Endothelial cell (in vitro differentiated cells): ENCODE data around the gene LAMA4. TPM values are rescaled to one million over a fixed set of nuclear protein-coding genes. Genes with fewer than 3 reads are reported as not detected.

Experiments used
- DNase-seq: peaks from one replicate; pipeline ENCODE4 v3.0.0; 2021; ENCODE audit warnings: low spot score
- H3K27ac Mint-ChIP-seq: one replicate; pipeline ENCODE4 v1.8.0; 2021; ENCODE audit warnings: mixed read lengths, inconsistent platforms; ENCODE audit not compliant: unreplicated experiment
- H3K27me3 Mint-ChIP-seq: one replicate; pipeline ENCODE4 v1.8.0; 2021; ENCODE audit warnings: mild to moderate bottlenecking, moderate library complexity, mixed read lengths, inconsistent platforms; ENCODE audit not compliant: unreplicated experiment
- H3K36me3 Mint-ChIP-seq: one replicate; pipeline ENCODE4 v1.8.0; 2021; ENCODE audit warnings: mild to moderate bottlenecking, low read depth, mixed read lengths, inconsistent platforms; ENCODE audit not compliant: unreplicated experiment
- H3K4me1 Mint-ChIP-seq: one replicate; pipeline ENCODE4 v1.8.0; 2021; ENCODE audit warnings: mild to moderate bottlenecking, mixed read lengths, inconsistent platforms; ENCODE audit not compliant: unreplicated experiment
- H3K4me3 Mint-ChIP-seq: one replicate; pipeline ENCODE4 v1.8.0; 2021; ENCODE audit warnings: mild to moderate bottlenecking, mixed read lengths, inconsistent platforms; ENCODE audit not compliant: unreplicated experiment
- H3K9me3 Mint-ChIP-seq: one replicate; pipeline ENCODE4 v1.8.0; 2021; ENCODE audit warnings: mixed read lengths, inconsistent platforms; ENCODE audit not compliant: unreplicated experiment
- total RNA-seq: library from RNA; stranded (reverse); fragmentation: NEBNext Ultra II Directional; extraction: Animal tissue kit (Norgen Biotek cat#: 25700); gene quantifications from one replicate; pipeline ENCODE4 v1.2.1, GENCODE V29; 2021; ENCODE audit not compliant: unreplicated experiment
- TF ChIP-seq, protein P1 (sequence below): fragments of 200-600 bp; sonication (generic); IDR thresholded peaks from one replicate; pipeline ENCODE4 v1.5.0; 2021; ENCODE audit warnings: antibody characterized with exemption; ENCODE audit not compliant: unreplicated experiment

The LAMA4 gene
- total RNA-seq, 1 donor from 2014 or later, result 23.9 TPM

GRCh38 chr6:112272799-112273198 is 18.4 kb upstream of the LAMA4 start:
- Mint-ChIP-seq H3K36me3 (no peaks in the 10 kb centered on the region), H3K4me1 (peaks cover 11% of the 10 kb centered on the region), H3K4me3 (no peak overlapping the region), H3K27ac (no peak overlapping the region), H3K27me3 (peaks cover 1% of the 10 kb centered on the region), H3K9me3 (no peaks in the 10 kb centered on the region)
- TF ChIP-seq, protein P1, sequence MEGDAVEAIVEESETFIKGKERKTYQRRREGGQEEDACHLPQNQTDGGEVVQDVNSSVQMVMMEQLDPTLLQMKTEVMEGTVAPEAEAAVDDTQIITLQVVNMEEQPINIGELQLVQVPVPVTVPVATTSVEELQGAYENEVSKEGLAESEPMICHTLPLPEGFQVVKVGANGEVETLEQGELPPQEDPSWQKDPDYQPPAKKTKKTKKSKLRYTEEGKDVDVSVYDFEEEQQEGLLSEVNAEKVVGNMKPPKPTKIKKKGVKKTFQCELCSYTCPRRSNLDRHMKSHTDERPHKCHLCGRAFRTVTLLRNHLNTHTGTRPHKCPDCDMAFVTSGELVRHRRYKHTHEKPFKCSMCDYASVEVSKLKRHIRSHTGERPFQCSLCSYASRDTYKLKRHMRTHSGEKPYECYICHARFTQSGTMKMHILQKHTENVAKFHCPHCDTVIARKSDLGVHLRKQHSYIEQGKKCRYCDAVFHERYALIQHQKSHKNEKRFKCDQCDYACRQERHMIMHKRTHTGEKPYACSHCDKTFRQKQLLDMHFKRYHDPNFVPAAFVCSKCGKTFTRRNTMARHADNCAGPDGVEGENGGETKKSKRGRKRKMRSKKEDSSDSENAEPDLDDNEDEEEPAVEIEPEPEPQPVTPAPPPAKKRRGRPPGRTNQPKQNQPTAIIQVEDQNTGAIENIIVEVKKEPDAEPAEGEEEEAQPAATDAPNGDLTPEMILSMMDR, result no peak
- no peak for DNase-seq

DNA sequence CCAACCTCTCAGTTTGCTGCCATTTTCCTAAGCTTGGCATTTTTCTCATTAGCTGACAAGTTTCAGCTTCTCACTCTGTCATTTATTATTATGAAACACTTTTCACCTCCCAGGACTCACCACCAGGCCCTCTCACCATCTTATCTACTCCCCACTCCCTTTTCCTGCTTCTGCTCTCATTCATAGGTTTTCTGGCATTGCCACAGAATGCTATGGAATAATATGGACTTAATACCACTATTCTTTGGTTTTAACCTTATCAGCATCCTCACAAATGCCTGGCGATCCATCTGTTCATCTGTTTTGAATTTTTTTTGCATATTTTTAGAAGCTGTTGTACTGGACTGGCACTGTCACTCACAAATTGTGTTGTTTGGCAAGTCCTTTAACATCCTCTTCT is 16.4 kb upstream of the LAMA4 start:
- TF ChIP-seq, protein P1, result no peak
- Mint-ChIP-seq H3K4me1 (peaks cover 21% of the 10 kb centered on the region), H3K36me3 (no peaks in the 10 kb centered on the region), H3K9me3 (no peaks in the 10 kb centered on the region), H3K4me3 (no peak overlapping the region), H3K27me3 (peaks cover 1% of the 10 kb centered on the region), H3K27ac (no peak overlapping the region)
- DNase-seq, result no peak

DNA sequence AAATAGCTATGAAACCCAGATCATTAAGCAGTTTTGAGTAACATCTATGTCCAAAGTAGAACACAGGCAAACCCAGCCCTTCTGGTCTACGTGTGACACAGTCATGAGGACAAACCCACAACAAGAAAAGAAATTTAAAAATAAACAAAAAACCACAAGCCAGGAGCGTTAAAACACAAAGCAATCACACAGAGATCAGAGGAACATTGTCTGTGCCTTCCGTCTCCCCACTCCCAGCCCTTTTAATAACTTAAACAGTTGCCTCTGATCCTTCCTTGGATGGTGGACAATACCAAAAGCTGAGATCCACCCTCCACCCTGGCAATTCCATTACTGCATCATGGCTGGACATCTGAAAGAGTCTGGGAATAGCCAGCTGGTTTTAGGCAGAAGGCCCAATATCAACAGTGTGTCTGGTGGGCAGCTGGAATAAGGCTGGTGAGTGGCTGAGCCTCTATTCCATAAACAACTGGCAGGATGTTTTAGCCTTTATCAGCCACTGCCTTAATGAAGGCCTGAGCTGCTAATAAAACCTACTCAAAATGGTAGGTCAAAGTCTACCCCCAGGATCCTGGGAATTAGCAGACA is 15.7 kb upstream of the LAMA4 start:
- no peak for DNase-seq
- no peaks in the 10 kb centered on the region for H3K9me3 Mint-ChIP-seq
- peaks cover 1% of the 10 kb centered on the region for H3K27me3 Mint-ChIP-seq
- peaks cover 22% of the 10 kb centered on the region for H3K4me1 Mint-ChIP-seq
- H3K4me3 Mint-ChIP-seq, result no peak overlapping the region
- no peak overlapping the region for H3K27ac Mint-ChIP-seq
- H3K36me3 Mint-ChIP-seq, result no peaks in the 10 kb centered on the region
- TF ChIP-seq, protein P1, result no peak

- peak; percentile 7 for DNase-seq
- Mint-ChIP-seq H3K36me3 (no peaks in the 10 kb centered on the region), H3K4me3 (no peak overlapping the region), H3K27me3 (peaks cover 5% of the 10 kb centered on the region), H3K9me3 (no peaks in the 10 kb centered on the region), H3K4me1 (peaks cover 28% of the 10 kb centered on the region), H3K27ac (no peak overlapping the region)
- TF ChIP-seq, protein P1, result no peak
These were observed 14.7 kb upstream of the LAMA4 start for GRCh38 chr6:112269114-112269513.

DNA sequence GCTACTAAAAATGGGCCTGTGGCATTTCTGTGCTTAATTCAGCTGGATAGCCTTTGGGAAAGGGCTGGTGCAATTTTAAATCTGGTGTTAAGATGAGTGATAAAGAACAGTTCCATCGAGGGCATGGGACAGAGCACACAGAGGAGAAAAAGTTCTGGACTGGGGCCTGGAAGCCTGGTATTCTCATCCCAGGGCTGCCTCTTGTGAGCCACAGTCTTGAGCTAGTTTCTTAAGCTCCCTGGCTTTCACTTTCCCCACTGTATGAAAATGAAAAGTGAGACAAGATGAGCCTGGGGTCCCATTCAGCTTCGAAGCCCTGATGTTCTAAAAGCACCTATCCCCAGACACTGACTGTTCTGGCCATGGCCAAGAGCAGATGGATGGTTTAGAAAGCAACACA is 14.3 kb upstream of the LAMA4 start:
- peaks cover 5% of the 10 kb centered on the region for H3K27me3 Mint-ChIP-seq
- TF ChIP-seq, protein P1, result no peak
- H3K27ac Mint-ChIP-seq, result no peak overlapping the region
- no peaks in the 10 kb centered on the region for H3K9me3 Mint-ChIP-seq
- H3K4me3 Mint-ChIP-seq, result no peak overlapping the region
- no peaks in the 10 kb centered on the region for H3K36me3 Mint-ChIP-seq
- DNase-seq, result no peak
- peaks cover 29% of the 10 kb centered on the region for H3K4me1 Mint-ChIP-seq
